Mesothelial cell of epicardium (in vitro differentiated cells): ENCODE measurements around the gene HOXC11. TPM values are rescaled to one million over a fixed set of nuclear protein-coding genes. Genes with fewer than 3 reads are reported as not detected.

Source experiments
- DNase-seq, 2 experiments: peaks; one replicate each; pipeline ENCODE4 v3.0.0; 2021; ENCODE audit warnings: low spot score in 2 of 2; ENCODE audit not compliant: unreplicated experiment in 2 of 2
- H3K27ac Mint-ChIP-seq: 2 replicates; pipeline ENCODE4 v1.8.0; 2021; ENCODE audit warnings: mixed read lengths
- H3K27me3 Mint-ChIP-seq: 2 replicates; pipeline ENCODE4 v1.8.0; 2021; ENCODE audit warnings: low read depth, mixed read lengths
- H3K36me3 Mint-ChIP-seq: 2 replicates; pipeline ENCODE4 v1.8.0; 2021; ENCODE audit warnings: mixed read lengths
- H3K4me1 Mint-ChIP-seq: 2 replicates; pipeline ENCODE4 v1.8.0; 2021; ENCODE audit warnings: mixed read lengths
- H3K4me3 Mint-ChIP-seq: 2 replicates; pipeline ENCODE4 v1.8.0; 2021; ENCODE audit warnings: mild to moderate bottlenecking, moderate library complexity, mixed read lengths
- H3K9me3 Mint-ChIP-seq: 2 replicates; pipeline ENCODE4 v1.8.0; 2021; ENCODE audit warnings: mixed read lengths
- CTCF ChIP-seq: fragments of 200-600 bp; sonication (generic); IDR thresholded peaks from one replicate; pipeline ENCODE4 v1.5.0; 2021; ENCODE audit warnings: antibody characterized with exemption; ENCODE audit not compliant: unreplicated experiment
- total RNA-seq: library from RNA; stranded (reverse); gene quantifications from 3 replicates; pipeline ENCODE4 v1.2.1, GENCODE V29; 2021

HOXC11 gene
- total RNA-seq, 1 donor from 2014 or later = 0.60 TPM

- Mint-ChIP-seq H3K9me3 (peaks cover 3% of the 10 kb centered on the region), H3K4me3 (no peak overlapping the region), H3K27ac (no peak overlapping the region), H3K27me3 (peaks cover 100% of the 10 kb centered on the region), H3K36me3 (no peaks in the 10 kb centered on the region), H3K4me1 (peaks cover 2% of the 10 kb centered on the region)
- DNase-seq = no peak
- no peak for TF ChIP-seq CTCF
Measured at GRCh38 chr12:53930591-53931255, 42.2 kb upstream of the HOXC11 start.

GRCh38 chr12:53931844-53932581 lies 40.9 kb upstream of the HOXC11 start:
- Mint-ChIP-seq H3K4me1 (peaks cover 3% of the 10 kb centered on the region), H3K27ac (no peak overlapping the region), H3K36me3 (no peaks in the 10 kb centered on the region), H3K4me3 (no peak overlapping the region), H3K9me3 (peaks cover 3% of the 10 kb centered on the region), H3K27me3 (peaks cover 100% of the 10 kb centered on the region)
- TF ChIP-seq CTCF = no peak
- DNase-seq = no peak

- no peak overlapping the region for H3K27ac Mint-ChIP-seq
- no peak overlapping the region for H3K4me3 Mint-ChIP-seq
- no peak for TF ChIP-seq CTCF
- DNase-seq = no peak
- H3K9me3 Mint-ChIP-seq = peaks cover 3% of the 10 kb centered on the region
- peaks cover 100% of the 10 kb centered on the region for H3K27me3 Mint-ChIP-seq
- H3K36me3 Mint-ChIP-seq = no peaks in the 10 kb centered on the region
- H3K4me1 Mint-ChIP-seq = peaks cover 3% of the 10 kb centered on the region
Measured at GRCh38 chr12:53932915-53933314, 40.0 kb upstream of the HOXC11 start.

GRCh38 chr12:53935383-53936341 lies 37.3 kb upstream of the HOXC11 start:
- Mint-ChIP-seq H3K27ac (no peak overlapping the region), H3K4me3 (peak overlapping the region; percentile 51), H3K27me3 (peaks cover 97% of the 10 kb centered on the region), H3K9me3 (no peaks in the 10 kb centered on the region), H3K36me3 (no peaks in the 10 kb centered on the region), H3K4me1 (peaks cover 14% of the 10 kb centered on the region)
- DNase-seq = no peak
- no peak for TF ChIP-seq CTCF

GRCh38 chr12:53937099-53937498 lies 35.8 kb upstream of the HOXC11 start:
- no peaks in the 10 kb centered on the region for H3K36me3 Mint-ChIP-seq
- peaks cover 14% of the 10 kb centered on the region for H3K4me1 Mint-ChIP-seq
- H3K4me3 Mint-ChIP-seq = no peak overlapping the region
- peaks cover 95% of the 10 kb centered on the region for H3K27me3 Mint-ChIP-seq
- H3K27ac Mint-ChIP-seq = no peak overlapping the region
- no peak for DNase-seq
- no peak for TF ChIP-seq CTCF
- no peaks in the 10 kb centered on the region for H3K9me3 Mint-ChIP-seq
